ENCODE measurements around the gene GPSM1. TPM values are rescaled to one million over a fixed set of nuclear protein-coding genes. Genes with fewer than 3 reads are reported as not detected.

The GPSM1 gene
- total RNA-seq, 1 donor, result 2.6 TPM

DNA sequence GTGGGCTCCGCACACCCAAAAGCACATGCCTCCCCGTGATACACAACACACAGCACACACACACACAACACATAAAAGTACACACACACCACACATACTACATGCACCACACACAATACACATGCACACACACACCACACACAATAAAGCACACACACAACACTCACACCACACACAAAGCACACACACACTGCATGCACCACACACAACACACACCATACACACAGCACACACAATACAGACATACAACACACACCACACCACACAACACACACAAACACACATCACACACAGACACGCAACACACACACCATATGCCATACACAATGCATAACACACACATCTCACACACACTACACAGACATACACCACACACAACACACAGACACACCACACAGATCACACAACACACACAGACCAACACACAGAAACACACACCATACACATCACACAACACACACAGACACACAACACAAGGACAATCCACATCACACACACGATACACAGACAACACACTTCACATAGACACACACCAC is 20.1 kb upstream of the GPSM1 start:
- Histone ChIP-seq H3K27me3 (ENCODE audit: insufficient read depth, low read length) (peaks cover 6% of the 10 kb centered on the region), H3K9me3 (ENCODE audit: low read depth, low read length) (no peaks in the 10 kb centered on the region), H3K4me1 (ENCODE audit: insufficient read depth, low read length) (peaks cover 11% of the 10 kb centered on the region), H3K4me3 (ENCODE audit: low read length) (no peak overlapping the region)

DNA sequence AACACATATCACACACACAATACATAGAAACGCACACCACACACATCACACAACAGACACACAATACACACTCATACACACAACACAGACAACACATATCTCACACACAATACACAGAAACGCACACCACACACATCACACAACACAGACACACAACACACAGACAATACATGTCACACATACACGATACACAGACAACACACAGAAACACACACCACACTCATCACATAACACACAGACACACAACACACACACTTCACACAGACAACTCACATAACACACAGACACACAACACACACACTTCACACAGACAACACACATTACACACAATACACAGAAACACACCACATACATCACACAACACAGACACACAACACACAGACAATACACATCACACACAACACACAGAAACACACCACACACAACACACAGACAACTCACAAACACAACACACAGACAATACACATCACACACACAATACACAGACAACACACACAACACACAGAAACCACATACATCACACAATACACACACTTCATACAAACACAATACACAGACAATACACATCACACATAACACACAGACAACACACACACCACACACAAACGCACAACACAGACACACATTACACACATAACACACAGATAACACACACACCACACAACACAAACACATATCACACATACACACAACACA is 19.2 kb upstream of the GPSM1 start:
- peaks cover 11% of the 10 kb centered on the region for H3K4me1 ChIP-seq (ENCODE audit: insufficient read depth, low read length)
- H3K27me3 ChIP-seq (ENCODE audit: insufficient read depth, low read length), result peaks cover 6% of the 10 kb centered on the region
- no peak overlapping the region for H3K4me3 ChIP-seq (ENCODE audit: low read length)
- H3K9me3 ChIP-seq (ENCODE audit: low read depth, low read length), result no peaks in the 10 kb centered on the region

DNA sequence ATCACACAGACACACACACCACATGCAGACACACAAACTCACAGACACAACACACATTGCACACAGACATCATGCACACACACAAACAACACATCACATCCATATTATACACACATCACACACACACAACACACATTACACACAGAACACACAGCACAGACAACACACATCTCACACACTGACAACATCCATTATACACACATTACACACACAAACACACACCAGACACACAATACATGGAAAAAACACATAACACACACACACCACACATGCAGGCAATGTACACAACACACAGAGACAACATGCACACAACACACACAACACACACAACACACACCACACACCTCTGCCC is 18.7 kb upstream of the GPSM1 start:
- no peak overlapping the region for H3K4me3 ChIP-seq (ENCODE audit: low read length)
- peaks cover 6% of the 10 kb centered on the region for H3K27me3 ChIP-seq (ENCODE audit: insufficient read depth, low read length)
- peaks cover 11% of the 10 kb centered on the region for H3K4me1 ChIP-seq (ENCODE audit: insufficient read depth, low read length)
- no peaks in the 10 kb centered on the region for H3K9me3 ChIP-seq (ENCODE audit: low read depth, low read length)

DNA sequence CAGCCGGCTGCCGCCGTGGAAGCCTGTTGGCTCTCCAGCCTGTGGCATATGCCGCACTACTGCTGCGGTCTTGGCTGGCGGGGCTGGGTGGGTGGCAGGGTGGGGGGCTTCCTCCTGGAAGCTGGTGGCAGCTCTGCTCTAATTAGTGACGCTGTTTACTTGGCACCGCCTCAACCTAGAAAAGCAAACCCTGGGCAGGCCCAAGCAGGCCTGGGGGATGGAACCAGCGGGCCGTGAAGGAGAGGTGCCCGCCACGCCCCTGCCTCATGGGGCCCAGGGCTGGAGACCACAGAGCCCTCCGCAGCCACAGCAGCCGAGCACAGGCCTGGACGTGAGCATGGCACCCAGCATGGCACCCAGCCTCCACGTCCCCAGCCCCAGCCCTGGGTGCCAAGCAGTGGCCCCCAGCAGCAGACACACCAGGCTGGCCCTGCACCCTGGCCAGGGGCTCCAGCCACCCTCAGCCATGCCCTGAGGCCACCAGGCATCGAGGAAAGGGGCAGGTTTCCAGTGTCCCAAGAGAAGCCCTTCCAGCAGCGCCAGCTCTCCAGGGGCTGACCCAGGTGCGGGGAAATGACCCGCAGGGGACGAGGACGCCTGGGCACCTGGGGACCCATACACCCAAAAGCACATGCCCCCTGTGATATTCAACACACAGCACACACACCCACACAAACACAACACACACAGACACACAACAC is 18.1 kb upstream of the GPSM1 start:
- H3K4me3 ChIP-seq (ENCODE audit: low read length), result no peak overlapping the region
- peaks cover 11% of the 10 kb centered on the region for H3K4me1 ChIP-seq (ENCODE audit: insufficient read depth, low read length)
- peaks cover 6% of the 10 kb centered on the region for H3K27me3 ChIP-seq (ENCODE audit: insufficient read depth, low read length)
- H3K9me3 ChIP-seq (ENCODE audit: low read depth, low read length), result no peaks in the 10 kb centered on the region

DNA sequence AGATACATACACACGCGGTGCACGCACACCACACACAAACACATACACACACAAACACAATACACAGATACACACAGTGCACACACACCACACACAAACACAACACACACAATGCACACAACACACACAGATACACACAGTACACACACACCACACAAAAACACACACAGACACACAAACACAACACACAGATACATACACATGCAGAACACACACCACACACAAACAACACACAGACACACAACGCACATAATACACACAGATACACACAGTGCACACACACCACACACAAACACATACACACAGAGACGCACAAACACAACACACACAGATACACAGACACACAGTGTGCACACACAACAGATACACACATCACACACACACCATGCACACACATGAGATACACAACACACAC is 17.5 kb upstream of the GPSM1 start:
- no peaks in the 10 kb centered on the region for H3K9me3 ChIP-seq (ENCODE audit: low read depth, low read length)
- H3K27me3 ChIP-seq (ENCODE audit: insufficient read depth, low read length), result peaks cover 6% of the 10 kb centered on the region
- H3K4me3 ChIP-seq (ENCODE audit: low read length), result no peak overlapping the region
- peaks cover 11% of the 10 kb centered on the region for H3K4me1 ChIP-seq (ENCODE audit: insufficient read depth, low read length)

DNA sequence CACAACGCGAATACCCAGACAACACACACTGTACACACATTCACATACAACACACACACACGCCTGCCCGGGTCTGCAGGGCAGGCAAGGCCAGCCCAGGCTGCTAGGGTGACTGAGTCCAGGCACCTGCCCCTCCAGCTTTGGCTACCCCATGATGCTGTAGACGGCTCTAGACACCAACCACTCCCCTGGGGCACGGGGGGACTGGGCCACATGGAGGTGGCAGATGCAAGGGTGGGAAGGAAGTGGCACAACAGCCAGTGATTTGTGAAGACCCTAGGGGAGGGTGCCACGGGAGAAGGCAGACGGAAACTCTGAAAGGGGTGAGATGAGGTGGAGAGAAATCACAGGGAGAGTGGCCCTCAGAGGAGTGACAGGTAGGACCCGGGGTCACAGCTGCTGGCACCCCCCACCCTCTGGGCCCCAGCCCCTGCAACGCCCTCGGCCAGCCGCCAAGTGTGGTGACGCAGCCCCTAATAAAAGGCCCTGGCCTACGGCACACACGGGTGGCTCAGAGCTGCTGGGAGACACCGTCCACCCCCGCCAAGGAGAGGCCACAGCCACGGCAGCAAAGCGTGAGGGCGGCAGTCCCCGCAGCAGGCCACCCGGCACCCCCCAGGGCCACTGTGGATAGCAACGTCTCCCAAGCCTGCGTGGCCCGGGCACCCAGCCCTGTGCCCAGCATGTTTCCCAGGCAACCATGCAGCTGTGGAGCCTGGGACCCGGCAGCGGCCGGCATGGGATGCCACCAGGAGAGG is 16.9 kb upstream of the GPSM1 start:
- peaks cover 11% of the 10 kb centered on the region for H3K4me1 ChIP-seq (ENCODE audit: insufficient read depth, low read length)
- peaks cover 6% of the 10 kb centered on the region for H3K27me3 ChIP-seq (ENCODE audit: insufficient read depth, low read length)
- H3K9me3 ChIP-seq (ENCODE audit: low read depth, low read length), result no peaks in the 10 kb centered on the region
- no peak overlapping the region for H3K4me3 ChIP-seq (ENCODE audit: low read length)

DNA sequence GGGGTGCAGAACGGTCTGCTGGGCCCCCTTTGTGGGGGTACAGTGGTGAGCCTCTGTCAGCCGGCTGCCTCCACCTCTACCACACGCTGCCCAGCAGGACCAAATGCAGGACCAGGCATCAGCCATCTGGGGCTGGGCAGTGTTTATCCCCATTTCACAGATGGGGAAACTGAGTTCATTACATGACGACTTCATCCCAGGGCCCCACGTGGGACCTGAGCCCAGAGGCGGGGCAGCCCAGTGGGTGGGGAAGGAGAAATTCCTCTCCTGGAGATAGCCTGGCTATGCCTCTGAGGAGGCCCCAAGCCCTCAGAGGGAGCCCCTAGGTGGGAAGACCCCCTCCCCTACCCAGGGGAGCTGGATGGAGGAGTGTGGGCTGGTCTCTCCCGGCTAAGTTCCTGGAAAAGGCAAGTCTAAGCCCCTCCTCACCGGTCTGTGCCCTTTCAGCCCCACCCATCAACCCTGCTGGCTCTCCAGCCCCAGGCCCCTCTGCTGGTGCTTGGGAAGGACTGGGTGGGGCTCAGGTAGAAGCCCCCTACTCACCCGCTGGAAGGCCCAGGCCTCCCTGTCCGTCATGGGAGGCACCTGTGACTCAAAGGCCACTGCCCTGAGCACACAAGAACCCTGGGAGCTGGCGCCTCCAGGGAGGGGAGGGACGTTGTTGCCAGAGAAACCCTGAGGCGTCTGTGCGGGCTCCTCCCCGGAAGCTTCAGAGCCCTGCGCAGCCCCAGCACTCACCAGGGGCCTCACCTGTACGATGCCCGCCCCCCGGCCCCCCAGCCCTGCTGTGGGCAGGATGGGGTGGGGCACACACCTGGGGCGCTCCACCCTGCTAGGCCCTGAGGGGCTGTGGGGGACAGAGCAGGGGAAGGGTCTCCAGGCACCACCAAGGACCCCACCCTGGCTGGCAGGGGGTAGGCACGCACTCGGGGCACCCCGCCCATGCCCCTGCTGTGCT is 16.0 kb upstream of the GPSM1 start:
- Histone ChIP-seq H3K9me3 (ENCODE audit: low read depth, low read length) (no peaks in the 10 kb centered on the region), H3K4me3 (ENCODE audit: low read length) (no peak overlapping the region), H3K4me1 (ENCODE audit: insufficient read depth, low read length) (peaks cover 11% of the 10 kb centered on the region), H3K27me3 (ENCODE audit: insufficient read depth, low read length) (peaks cover 6% of the 10 kb centered on the region)

DNA sequence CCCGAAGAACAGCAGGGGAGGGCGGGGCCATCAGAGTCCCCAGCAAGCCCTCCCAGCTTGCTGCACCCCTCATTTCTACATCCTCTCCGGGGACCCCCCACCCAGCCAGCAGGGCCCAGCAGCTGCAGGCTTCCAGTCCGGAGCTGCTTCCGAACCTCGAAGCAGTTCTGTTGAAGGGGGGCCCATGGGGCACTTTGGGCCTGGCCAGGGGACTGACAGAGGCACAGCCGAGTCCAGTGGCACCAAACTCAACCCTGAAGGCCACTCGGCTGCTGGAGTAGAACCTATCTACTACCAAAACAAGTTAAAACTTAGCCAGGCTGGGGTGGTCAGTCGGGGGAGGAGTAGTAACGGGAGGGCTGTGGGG is 15.3 kb upstream of the GPSM1 start:
- Histone ChIP-seq H3K9me3 (ENCODE audit: low read depth, low read length) (no peaks in the 10 kb centered on the region), H3K4me1 (ENCODE audit: insufficient read depth, low read length) (peaks cover 11% of the 10 kb centered on the region), H3K27me3 (ENCODE audit: insufficient read depth, low read length) (peaks cover 6% of the 10 kb centered on the region)

DNA sequence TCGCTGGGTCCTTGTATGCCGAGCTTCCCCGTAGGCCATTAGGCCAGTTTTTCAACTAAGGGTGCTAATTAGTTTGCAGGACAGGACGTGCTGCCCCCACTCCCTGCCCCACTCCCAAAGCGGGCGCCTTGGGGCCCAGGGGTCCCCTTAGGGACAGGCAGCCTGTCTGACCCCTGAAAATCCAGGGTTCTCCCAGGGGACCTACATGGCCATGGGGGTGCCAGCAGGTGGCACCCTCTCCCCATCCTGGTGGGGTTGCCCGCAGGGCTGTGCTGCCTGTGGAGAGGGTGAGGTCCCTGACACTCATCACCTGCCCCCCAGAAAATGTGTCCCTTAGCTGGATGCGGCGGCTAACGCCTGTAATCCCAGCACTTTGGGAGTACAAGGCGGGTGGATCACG is 14.9 kb upstream of the GPSM1 start:
- no peaks in the 10 kb centered on the region for H3K9me3 ChIP-seq (ENCODE audit: low read depth, low read length)

More for the DNA sequence above, 15.3 kb upstream of the GPSM1 start:
- no peak overlapping the region for H3K4me3 ChIP-seq (ENCODE audit: low read length)

DNA sequence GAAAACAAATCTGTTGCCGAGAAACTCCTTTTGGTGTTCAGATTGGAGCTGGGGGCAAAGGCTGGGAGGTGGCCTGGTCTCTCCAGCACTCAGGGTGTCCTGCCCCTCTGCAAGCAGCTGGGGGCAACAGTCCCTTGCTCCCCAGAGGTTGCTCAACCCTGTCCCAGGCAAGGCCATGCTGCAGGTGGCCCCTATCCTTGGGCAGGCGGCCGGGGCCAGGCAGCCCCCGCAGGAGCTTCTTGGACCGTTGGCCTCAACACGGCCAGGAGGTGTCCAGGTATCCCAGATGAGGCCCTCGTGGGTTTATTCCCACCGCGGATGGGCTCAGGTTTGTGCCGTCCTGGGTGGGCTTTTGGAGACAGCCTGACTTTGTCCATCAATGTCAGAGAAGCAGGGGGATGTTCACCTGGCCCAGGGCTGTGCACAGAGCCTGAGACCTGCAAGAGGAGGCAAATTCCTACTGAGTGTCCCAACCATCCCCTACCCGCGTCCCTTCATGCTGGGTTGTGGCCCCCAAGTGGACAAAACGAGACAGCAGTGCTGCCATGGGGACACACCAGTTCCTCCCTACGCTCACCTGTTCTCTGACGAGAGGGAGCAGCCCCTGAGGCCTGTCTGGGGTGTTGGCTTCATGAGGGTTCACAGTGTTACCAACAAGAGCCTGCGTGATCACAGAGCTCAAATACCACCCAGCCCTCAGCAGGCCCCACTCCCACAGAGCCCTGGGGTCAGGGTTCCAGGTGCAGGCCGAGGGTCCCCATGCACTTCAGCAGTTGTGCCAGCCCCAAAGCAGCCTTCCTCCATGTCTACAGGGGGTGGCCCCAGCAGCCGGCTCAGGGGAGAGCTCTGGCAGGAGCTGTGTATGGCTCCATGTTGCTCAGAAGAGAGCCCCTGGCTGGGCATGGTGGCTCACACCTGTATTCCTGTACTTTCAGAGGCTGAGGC is 14.0 kb upstream of the GPSM1 start:
- Histone ChIP-seq H3K9me3 (ENCODE audit: low read depth, low read length) (no peaks in the 10 kb centered on the region), H3K4me1 (ENCODE audit: insufficient read depth, low read length) (peaks cover 11% of the 10 kb centered on the region), H3K4me3 (ENCODE audit: low read length) (no peak overlapping the region), H3K27me3 (ENCODE audit: insufficient read depth, low read length) (peaks cover 2% of the 10 kb centered on the region)

More for the DNA sequence above, 14.9 kb upstream of the GPSM1 start:
- no peak overlapping the region for H3K4me3 ChIP-seq (ENCODE audit: low read length)
- H3K27me3 ChIP-seq (ENCODE audit: insufficient read depth, low read length), result peaks cover 6% of the 10 kb centered on the region
- H3K4me1 ChIP-seq (ENCODE audit: insufficient read depth, low read length), result peaks cover 11% of the 10 kb centered on the region

DNA sequence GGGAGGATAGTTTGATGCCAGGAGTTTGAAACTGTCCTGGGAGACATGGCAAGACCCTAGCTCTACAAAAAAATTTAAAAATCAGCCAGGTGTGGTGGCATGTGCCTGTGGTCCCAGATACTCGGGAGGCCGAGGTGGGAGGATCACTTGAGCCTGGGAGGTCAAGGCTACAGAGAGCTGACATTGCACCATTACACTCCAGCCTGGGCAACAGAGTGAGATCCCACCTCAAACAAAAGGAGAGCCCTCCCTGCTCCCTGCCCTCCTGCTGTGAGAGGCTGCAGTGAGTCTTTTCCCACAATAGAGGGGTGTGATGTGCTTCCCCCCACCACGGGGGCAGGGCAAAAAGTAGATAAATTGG is 13.3 kb upstream of the GPSM1 start:
- H3K4me1 ChIP-seq (ENCODE audit: insufficient read depth, low read length), result peaks cover 9% of the 10 kb centered on the region
- peaks cover 2% of the 10 kb centered on the region for H3K27me3 ChIP-seq (ENCODE audit: insufficient read depth, low read length)
- H3K4me3 ChIP-seq (ENCODE audit: low read length), result no peak overlapping the region
- H3K9me3 ChIP-seq (ENCODE audit: low read depth, low read length), result no peaks in the 10 kb centered on the region

DNA sequence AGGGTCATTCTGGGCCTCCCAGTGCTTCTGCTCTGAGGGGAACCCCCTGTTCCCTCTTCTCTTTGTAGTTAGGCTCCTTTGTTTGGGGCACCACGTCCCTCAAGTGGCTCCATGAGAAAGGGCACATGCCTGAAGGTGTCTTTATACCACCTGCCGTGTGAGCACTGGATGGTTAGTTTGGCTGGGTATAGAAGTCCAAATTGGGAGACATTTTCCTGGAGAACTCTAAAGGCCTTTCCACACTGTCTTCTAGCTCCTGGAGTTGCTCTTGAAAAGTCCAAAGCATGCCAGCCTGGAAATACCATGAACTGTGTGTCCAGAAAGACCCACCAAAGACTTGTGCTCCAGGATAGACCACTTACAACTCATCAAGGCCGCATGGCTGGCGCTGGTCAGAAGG is 12.4 kb upstream of the GPSM1 start:
- Histone ChIP-seq H3K4me3 (ENCODE audit: low read length) (no peak overlapping the region), H3K4me1 (ENCODE audit: insufficient read depth, low read length) (peaks cover 5% of the 10 kb centered on the region), H3K27me3 (ENCODE audit: insufficient read depth, low read length) (no peaks in the 10 kb centered on the region), H3K9me3 (ENCODE audit: low read depth, low read length) (no peaks in the 10 kb centered on the region)

DNA sequence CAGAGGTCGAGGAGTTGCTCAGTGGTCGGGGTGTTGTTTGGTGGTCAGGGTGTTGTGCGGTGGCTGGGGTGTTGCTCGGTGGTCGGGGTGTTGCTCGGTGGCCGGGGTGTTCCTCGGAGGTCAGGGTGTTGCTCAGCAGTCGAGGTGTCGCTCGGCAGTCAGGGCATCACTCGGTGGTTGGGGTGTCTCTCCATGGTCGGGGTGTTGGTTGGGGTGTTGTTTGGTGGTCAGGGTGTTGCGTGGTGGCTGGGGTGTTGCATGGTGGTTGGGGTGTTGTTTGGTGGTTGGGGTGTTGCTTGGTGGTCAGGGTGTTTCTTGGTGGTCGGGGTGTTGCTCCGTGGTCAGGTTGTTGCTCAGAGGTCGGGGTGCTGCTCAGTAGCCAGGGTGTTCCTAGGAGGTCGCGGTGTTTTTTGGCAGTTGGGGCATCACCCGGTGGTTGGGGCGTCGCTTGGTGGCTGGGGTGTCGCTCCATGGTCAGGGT is 11.0 kb upstream of the GPSM1 start:
- H3K4me3 ChIP-seq (ENCODE audit: low read length), result no peak overlapping the region
- no peaks in the 10 kb centered on the region for H3K27me3 ChIP-seq (ENCODE audit: insufficient read depth, low read length)
- no peaks in the 10 kb centered on the region for H3K9me3 ChIP-seq (ENCODE audit: low read depth, low read length)
- peaks cover 4% of the 10 kb centered on the region for H3K4me1 ChIP-seq (ENCODE audit: insufficient read depth, low read length)
